IMR-90 (cell line): ENCODE data around the gene SLC39A5.

ENCODE experiments used
- BHLHE40 ChIP-seq: fragments of 150-350 bp; IDR thresholded peaks from 2 replicates; pipeline ENCODE4 v1.6.1; 2016; ENCODE audit warnings: mild to moderate bottlenecking, low read depth, low read length
- CTCF ChIP-seq: conservative IDR thresholded peaks from 2 replicates; pipeline ENCODE4 v1.5.1; 2012; ENCODE audit warnings: mild to moderate bottlenecking, low read depth, low read length, improper control_type of control experiment
- MAFK ChIP-seq: IDR thresholded peaks from 2 replicates; pipeline ENCODE4 v1.6.1; 2012; ENCODE audit warnings: low read depth, low read length, improper control_type of control experiment
- MAZ ChIP-seq: IDR thresholded peaks from 2 replicates; pipeline ENCODE4 v1.6.1; 2012; ENCODE audit warnings: low read depth, mild to moderate bottlenecking, low read length, improper control_type of control experiment, moderate library complexity, borderline replicate concordance
- MXI1 ChIP-seq: IDR thresholded peaks from 2 replicates; pipeline ENCODE4 v1.6.1; 2012; ENCODE audit warnings: low read depth, mild to moderate bottlenecking, low read length, moderate library complexity, borderline replicate concordance
- POLR2A ChIP-seq: IDR thresholded peaks from 2 replicates; pipeline ENCODE4 v1.6.1; 2012; ENCODE audit warnings: mild to moderate bottlenecking, low read depth, low read length
- RAD21 ChIP-seq: IDR thresholded peaks from 2 replicates; pipeline ENCODE4 v1.6.1; 2012; ENCODE audit warnings: low read length, improper control_type of control experiment
- RCOR1 ChIP-seq: IDR thresholded peaks from 2 replicates; pipeline ENCODE4 v1.6.1; 2012; ENCODE audit warnings: mild to moderate bottlenecking, low read length, improper control_type of control experiment; ENCODE audit not compliant: insufficient replicate concordance
- RFX5 ChIP-seq: IDR thresholded peaks from 2 replicates; pipeline ENCODE4 v1.8.0; 2012; ENCODE audit warnings: low read depth, mild to moderate bottlenecking, low read length, moderate library complexity
- USF2 ChIP-seq: fragments of 150-350 bp; IDR thresholded peaks from 2 replicates; pipeline ENCODE4 v1.6.1; 2017; ENCODE audit warnings: mild to moderate bottlenecking, antibody characterized with exemption, low read length, low read depth

DNA sequence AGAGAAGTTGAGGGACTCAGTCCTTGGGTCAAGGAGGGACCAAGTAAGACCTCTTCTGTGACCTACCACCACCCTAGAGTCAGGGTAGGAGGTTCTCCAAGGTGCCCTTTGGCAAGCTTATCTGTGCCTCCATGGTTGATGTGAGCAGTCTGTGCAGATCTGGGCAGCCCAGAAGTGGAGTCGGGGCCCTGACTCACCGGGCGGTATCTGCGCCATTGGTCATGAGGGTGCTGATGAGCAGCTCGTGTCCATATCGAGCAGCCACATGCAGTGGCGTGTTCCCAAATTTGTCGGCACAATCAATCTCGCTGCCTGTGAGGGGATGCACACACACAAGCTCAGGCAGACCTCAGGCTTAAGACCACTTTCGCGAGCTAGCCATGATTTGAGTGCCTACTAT is 23.2 kb downstream of the SLC39A5 start:
- TF ChIP-seq MAZ = no peak
- TF ChIP-seq MXI1 = no peak
- TF ChIP-seq POLR2A = no peak
- TF ChIP-seq CTCF = no peak
- no peak for TF ChIP-seq MAFK
- no peak for TF ChIP-seq RAD21
- no peak for TF ChIP-seq RCOR1
- no peak for TF ChIP-seq USF2
- no peak for TF ChIP-seq BHLHE40
- no peak for TF ChIP-seq RFX5
